Activated naive CD4-positive, alpha-beta T cell treated with Interleukin-2 at 50 U/mL for 16 hours (primary cell): Measurements from ENCODE around the gene TRIML2.
"Not testable (repeated sequence)": the region's sequence is repeated elsewhere in the genome, so short reads cannot be mapped to it uniquely, and the experiment has no call there.

Experiments used
- DNase-seq: peaks from one replicate; pipeline ENCODE4 v3.0.0-alpha.2; 2020

The TRIML2 gene

DNA sequence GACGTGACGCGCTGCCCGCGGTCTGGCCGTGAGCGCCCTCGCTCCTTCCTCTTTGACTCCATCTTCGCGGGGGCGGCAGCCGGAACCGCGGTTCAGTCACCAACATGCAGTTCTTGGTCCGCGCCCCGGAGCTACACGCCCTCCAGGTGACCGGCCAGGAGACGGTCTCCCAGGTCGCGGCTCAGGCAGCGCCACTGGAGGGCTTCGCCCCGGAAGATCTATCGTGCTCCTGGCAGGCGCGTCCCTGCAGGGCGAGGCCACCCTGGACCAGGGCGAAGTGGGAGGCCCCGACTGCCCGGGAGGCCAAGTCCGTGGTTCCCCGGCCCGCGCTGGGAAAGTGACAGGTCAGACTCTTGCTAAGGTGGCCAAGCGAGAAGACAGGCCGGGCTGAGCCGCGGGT lies 2.9 kb downstream of the TRIML2 start:
- DNase-seq: no peak

DNA sequence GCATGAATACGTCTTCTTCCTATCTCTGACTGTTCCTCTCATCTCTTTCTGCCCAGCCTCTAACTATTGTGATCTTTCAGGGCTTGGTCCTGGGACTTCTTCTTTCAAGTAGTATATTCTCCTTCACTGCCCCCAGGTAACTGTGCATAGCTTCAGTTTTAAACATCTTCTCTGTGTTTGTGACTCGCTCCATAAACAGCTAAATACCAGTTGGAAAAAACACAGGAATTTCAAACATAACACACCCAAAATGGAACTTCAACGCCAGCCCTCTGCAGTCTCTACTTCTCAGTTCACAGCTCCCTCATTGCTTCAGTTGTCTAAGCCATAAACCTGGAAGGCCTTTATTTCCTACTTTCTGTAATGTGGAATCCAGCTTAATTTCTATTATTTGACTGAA lies 16.6 kb downstream of the TRIML2 start:
- no peak for DNase-seq

DNA sequence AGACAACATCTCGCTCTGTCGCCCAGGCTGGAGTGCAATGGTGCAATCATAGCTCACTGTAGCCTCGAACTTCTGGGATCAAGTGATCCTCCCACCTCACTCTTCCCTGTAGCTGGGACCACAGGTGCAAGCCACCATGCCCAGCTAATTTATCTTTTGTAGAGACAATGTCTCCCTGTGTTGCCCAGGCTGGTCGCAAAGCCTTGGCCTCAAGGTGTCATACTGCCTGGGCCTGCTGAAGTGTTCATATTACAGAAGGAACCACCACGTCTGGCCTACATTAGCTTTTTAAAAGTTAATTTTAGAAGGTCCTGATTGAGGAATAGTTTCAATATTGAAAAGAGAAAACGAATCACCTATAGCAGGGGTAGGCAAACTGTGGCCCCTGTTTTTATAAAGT lies 22.5 kb downstream of the TRIML2 start:
- no peak for DNase-seq

- DNase-seq: no peak
Measured at GRCh38 chr4:188082796-188083195, 26.6 kb downstream of the TRIML2 start.

DNA sequence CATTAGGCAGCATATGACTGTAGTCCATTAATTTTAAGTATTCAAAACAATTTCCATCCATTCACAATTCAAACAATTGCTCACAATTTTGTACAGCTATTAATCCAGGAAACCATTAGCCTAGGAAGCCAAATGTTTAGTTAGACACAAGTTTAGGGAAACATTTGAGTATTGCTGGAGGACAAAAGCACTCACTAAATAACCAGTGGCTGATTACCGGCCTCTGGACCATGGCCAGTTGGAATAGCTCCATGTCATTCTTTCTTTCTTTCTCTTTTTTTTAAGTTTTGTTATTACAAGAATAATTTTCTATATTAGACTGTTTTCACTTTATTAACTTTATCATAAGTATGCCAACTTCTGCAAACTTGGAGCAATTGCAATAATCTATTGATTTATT lies 31.3 kb downstream of the TRIML2 start:
- DNase-seq: no peak

DNA sequence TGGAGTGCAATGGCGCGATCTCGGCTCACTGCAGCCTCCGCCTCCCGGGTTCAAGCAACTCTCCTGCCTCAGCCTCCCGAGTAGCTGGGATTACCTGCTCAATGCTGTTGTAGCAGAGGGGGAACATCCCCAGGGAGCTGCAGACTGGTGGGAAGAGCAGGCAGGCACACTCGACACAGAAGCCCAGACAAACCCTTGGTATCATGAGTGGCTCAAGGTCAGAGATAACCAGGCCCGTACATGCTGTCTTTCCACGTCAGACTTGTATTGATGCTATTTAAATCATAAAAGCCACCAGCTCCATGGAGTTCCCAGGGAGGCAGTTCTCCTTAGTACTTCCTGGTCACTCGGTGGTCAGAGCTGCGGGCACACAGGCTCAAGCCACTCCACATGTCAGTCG lies 33.2 kb downstream of the TRIML2 start:
- no peak for DNase-seq

- DNase-seq: no peak
Measured at GRCh38 chr4:188061083-188061482, 48.3 kb downstream of the TRIML2 start.

GRCh38 chr4:188053302-188053701 lies 56.1 kb downstream of the TRIML2 start:
- DNase-seq: no peak

GRCh38 chr4:188046657-188047056 lies 62.7 kb downstream of the TRIML2 start:
- no peak for DNase-seq

DNA sequence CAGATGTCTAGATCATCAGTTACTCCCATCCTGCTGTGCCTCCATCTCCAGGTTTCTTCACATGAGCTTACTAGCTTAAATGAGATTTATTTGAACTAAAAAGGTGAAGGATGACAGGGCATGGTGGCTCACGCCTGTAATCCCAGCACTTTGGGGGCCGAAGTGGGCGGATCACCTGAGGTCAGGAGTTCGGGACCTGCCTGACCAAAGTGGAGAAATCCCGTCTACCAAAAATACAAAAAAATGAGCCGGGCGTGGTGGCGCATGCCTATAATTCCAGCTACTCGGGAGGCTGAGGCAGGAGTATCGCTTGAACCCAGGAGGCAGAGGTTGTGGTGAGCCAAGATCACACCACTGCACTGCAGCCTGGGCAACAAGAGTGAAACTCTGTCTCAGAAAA lies 63.9 kb downstream of the TRIML2 start:
- not testable (repeated sequence) for DNase-seq

DNA sequence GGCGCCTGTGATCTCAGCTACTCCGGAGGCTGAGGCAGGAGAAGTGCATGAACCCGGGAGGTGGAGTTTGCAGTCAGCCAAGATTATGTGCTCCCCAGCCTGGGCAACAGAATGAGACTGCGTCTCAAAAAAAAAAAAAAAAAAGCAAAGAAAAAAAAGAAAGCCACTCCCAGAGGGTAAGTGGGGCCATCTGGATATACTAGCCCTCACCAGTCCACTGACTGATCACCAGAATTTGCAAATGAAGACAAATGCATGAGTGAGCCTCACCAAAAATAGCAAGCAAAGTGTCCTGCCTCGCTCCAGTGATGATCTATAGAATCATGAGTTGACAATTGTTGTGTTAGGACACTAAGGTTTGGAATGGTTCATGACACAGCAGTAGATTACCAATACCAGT lies 66.2 kb downstream of the TRIML2 start:
- no peak for DNase-seq

DNA sequence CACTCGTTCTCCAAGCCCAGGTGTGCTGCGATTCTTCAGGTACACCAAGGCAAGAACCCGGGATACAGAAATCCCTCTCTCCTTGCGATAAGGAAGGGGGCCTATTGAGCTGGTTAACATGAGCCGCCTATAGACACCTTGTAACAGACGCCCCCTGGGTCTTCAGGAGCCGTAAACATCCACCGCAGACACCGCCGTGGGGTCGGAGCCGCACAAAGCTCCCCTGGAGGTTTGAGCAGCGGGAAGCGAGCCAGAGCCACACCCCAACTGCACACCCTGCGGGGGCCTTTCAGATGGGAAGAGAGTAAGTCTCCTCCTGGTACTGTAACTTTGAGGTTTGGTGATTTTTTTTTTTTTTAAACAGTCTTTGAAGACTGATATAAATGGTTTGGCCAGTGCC lies 67.2 kb downstream of the TRIML2 start:
- no peak for DNase-seq

DNA sequence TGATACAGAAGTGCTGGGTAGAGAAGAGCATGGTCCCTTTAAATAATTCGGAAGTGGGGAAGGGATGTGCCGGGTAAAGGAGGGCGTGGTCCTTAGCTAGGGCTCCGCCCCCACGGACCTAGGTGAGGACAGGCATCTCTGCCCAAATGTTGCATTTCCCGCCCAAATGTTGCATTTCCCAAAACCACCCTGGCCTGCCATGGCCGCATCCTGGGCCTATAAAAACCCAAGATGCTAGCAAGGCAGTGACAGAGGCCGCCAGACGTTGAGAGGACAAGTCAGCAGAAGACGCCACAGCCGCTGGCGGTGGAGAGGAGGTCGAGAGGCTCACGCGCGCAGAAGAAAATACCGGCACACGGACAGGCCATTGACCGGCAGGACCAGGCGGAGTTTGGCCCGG lies 67.7 kb downstream of the TRIML2 start:
- no peak for DNase-seq
